Neural cell (in vitro differentiated cells): ENCODE results near the gene TMEM273.

Experiments used
- CTCF ChIP-seq: fragments of 450-650 bp; IDR thresholded peaks from 2 replicates; pipeline ENCODE4 v1.5.1; 2014; ENCODE audit warnings: antibody characterized with exemption, mild to moderate bottlenecking, moderate library complexity; ENCODE audit not compliant: poor library complexity, severe bottlenecking
- TAF1 ChIP-seq: IDR thresholded peaks from 2 replicates; pipeline ENCODE4 v1.6.1; 2012; ENCODE audit warnings: low read depth

- TF ChIP-seq CTCF (no peak), TAF1 (no peak)
Measured at GRCh38 chr10:49212783-49213182, 24.6 kb upstream of the TMEM273 start.
